ENCODE measurements around the gene IGSF21. TPM values are rescaled to one million over a fixed set of nuclear protein-coding genes. Genes with fewer than 3 reads are reported as not detected.

IGSF21 gene
- total RNA-seq, 4 donors from 2014 or later = 0.31 to 3.5 (median 1.7) TPM

DNA sequence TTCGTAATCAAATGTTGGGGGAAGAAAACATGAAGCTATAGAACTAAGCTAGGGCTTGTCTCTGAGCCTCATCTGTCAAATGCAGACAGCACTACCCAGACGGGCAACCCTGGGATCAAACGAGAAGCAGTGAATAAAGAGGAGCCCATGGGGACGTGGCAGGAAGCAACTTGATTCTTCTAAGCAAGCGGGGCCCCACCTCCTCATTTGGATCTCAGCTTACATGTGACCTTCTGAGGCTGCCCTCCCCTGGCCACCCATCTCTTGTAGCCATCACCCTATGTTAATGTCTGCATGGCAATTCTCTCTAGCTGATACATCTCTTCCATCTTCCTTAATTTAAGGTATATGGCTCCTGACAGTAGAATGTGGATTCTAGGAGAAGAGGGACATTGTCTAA is 171.3 kb downstream of the IGSF21 start:
- peaks cover 77% of the 10 kb centered on the region for H3K27me3 ChIP-seq
- H3K4me3 ChIP-seq = no peak overlapping the region
- H3K4me1 ChIP-seq = no peaks in the 10 kb centered on the region
- TF ChIP-seq EP300 (IDR thresholded peaks at IDR 0.05) (no peak), POLR2A (IDR thresholded peaks at IDR 0.05) (no peak), POLR2AphosphoS5 (IDR thresholded peaks at IDR 0.05) (no peak)
- TF ChIP-seq, protein P1, sequence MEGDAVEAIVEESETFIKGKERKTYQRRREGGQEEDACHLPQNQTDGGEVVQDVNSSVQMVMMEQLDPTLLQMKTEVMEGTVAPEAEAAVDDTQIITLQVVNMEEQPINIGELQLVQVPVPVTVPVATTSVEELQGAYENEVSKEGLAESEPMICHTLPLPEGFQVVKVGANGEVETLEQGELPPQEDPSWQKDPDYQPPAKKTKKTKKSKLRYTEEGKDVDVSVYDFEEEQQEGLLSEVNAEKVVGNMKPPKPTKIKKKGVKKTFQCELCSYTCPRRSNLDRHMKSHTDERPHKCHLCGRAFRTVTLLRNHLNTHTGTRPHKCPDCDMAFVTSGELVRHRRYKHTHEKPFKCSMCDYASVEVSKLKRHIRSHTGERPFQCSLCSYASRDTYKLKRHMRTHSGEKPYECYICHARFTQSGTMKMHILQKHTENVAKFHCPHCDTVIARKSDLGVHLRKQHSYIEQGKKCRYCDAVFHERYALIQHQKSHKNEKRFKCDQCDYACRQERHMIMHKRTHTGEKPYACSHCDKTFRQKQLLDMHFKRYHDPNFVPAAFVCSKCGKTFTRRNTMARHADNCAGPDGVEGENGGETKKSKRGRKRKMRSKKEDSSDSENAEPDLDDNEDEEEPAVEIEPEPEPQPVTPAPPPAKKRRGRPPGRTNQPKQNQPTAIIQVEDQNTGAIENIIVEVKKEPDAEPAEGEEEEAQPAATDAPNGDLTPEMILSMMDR (IDR thresholded peaks at IDR 0.05) = no peak
- ATAC-seq = no peak
- H3K9me3 ChIP-seq = no peaks in the 10 kb centered on the region
- H3K27ac ChIP-seq = no peak overlapping the region
- WGBS, 2 donors (ENCODE audit: low coverage in 1 of 2) = 20 to 36% methylated on average over 1 to 5 of the region's 5 CpGs
- H3K36me3 ChIP-seq = no peaks in the 10 kb centered on the region

DNA sequence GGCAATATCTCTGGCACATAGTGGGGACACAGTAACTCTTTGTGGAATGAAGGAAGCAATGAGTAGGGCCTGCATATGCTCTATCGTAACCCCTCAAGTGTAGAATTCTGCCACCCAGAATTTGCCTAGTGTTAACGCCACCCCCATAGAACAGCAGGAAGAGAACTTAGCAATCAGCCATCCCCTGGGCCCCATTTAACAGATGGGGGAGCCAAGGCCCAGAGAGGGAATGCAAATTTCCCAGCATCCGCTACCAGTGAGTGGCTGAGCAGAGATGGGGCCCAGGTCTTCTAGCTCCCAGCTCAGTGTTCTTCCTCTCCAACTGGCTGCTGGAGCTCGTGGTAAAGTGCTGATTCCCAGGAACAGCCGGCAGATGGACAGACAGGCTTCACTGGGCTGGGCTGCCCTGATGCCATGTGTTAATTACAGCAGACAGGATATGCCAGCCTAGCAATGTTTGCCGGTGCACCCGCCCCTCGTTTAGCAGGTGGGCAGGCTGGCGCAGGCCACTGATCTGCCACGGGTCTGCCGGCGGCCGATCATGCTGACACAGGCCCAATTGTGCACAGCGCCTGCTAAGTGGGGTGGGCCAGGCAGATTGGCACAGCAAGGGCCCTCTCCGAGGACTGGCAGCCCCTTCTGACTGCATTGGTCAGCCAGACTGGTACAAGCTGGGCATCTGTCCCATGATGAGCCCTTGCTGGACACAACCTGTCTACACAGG is 171.9 kb downstream of the IGSF21 start:
- TF ChIP-seq EP300 (IDR thresholded peaks at IDR 0.05) (no peak), POLR2A (IDR thresholded peaks at IDR 0.05) (no peak), POLR2AphosphoS5 (IDR thresholded peaks at IDR 0.05) (no peak)
- TF ChIP-seq, protein P1 (IDR thresholded peaks at IDR 0.05) = no peak

DNA sequence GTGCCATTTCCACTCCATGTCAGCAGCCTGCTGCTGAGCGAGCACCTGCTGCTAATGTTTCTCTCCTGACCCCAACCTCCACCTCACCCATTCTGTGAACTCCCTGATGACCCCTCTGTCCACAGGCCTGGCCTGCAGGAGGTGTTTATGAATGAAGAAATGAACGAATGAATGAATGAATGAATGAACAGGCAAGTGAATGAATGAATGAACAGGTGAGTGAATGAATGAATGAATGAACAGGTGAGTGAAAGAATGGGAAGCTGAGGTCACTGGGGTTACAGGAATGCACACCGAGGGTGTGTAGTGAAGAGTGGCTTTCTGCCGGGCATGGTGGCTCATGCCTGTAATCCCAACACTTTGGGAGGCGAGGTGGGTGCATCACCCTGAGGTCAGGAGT is 173.4 kb downstream of the IGSF21 start:
- no peak for ATAC-seq
- Histone ChIP-seq H3K36me3 (no peaks in the 10 kb centered on the region), H3K27me3 (peaks cover 85% of the 10 kb centered on the region), H3K27ac (no peak overlapping the region), H3K4me3 (no peak overlapping the region), H3K9me3 (no peaks in the 10 kb centered on the region), H3K4me1 (no peaks in the 10 kb centered on the region)
- 100% methylated on average over 3 of the region's 5 CpGs; no CpG with 5 or more reads in 1 of the 2 donors for WGBS, 2 donors (ENCODE audit: low coverage in 1 of 2)
- TF ChIP-seq POLR2AphosphoS5 (IDR thresholded peaks at IDR 0.05) (no peak), POLR2A (IDR thresholded peaks at IDR 0.05) (no peak), EP300 (IDR thresholded peaks at IDR 0.05) (no peak)
- TF ChIP-seq, protein P1 (IDR thresholded peaks at IDR 0.05) = no peak

More for the DNA sequence above, 171.9 kb downstream of the IGSF21 start:
- Histone ChIP-seq H3K4me3 (no peak overlapping the region), H3K27me3 (peaks cover 83% of the 10 kb centered on the region), H3K4me1 (no peaks in the 10 kb centered on the region), H3K27ac (no peak overlapping the region), H3K36me3 (no peaks in the 10 kb centered on the region), H3K9me3 (no peaks in the 10 kb centered on the region)
- WGBS, 2 donors (ENCODE audit: low coverage in 1 of 2) = 87% methylated on average over 2 of the region's 15 CpGs; no CpG with 5 or more reads in 1 of the 2 donors
- ATAC-seq = no peak

DNA sequence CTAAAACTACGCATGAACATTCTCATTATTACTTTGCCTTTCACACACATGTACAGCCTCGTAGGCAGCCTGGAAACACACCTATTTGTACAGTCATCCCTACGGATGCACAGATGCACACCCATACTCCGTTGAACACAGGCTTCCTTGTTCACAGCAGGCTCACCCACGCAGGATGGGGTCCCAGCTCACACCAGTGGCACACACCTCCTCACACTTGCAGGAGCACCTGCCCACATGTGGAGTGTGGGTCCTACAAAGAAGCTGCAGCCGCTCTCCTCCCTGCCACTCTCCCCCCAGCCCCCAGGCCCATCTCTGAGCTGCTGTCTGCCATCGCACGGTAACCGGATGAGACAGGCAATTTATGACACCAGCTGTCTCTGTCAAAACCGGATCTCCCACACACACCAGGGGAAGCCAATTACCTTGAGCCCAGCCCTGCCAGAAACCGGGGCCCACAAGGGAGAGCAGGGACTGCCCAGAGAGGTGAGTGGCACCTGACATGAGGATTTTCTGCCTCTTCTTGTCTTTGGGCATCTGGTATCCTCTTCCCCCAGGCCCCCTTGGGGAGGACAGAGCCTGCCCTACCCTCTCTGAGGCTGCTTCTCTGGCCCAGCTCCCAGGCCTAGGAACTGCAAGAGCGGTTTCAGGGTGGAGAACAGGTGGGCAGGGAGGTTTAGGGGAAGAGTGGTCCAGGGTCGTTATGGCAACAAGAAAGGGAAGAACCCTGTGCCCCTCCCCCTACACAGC is 175.4 kb downstream of the IGSF21 start:
- Histone ChIP-seq H3K27ac (no peak overlapping the region), H3K4me1 (no peaks in the 10 kb centered on the region), H3K4me3 (no peak overlapping the region), H3K27me3 (peaks cover 83% of the 10 kb centered on the region), H3K36me3 (no peaks in the 10 kb centered on the region), H3K9me3 (no peaks in the 10 kb centered on the region)
- WGBS, 2 donors (ENCODE audit: low coverage in 1 of 2) = 48 to 71% methylated on average over 1 to 9 of the region's 13 CpGs
- TF ChIP-seq EP300 (IDR thresholded peaks at IDR 0.05) (no peak), POLR2A (IDR thresholded peaks at IDR 0.05) (no peak), POLR2AphosphoS5 (IDR thresholded peaks at IDR 0.05) (no peak)
- TF ChIP-seq, protein P1 (IDR thresholded peaks at IDR 0.05) = no peak
- ATAC-seq = no peak

Measured in gastroesophageal sphincter (tissue), 4 donors.